Measurements from ENCODE around the gene DUSP2.

DNA sequence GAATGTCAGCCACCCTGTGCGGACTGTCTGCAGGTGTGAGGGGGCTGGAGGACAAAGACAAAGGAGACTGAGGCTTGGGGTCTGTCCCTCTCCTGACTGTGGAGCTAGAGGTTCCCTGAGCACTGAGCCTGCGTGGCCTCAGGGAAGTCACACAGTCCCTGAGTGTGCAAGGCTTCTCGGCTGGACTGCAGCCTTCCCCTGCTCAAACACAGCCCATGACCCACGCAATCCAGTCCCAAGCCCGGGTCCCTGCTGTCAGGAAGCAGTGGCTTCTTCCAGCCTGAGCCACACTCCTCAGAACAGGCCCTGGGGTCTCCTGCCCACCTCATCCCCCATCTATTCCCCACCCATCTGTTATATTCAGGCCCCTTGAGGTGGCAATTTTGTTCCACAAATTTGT is 9.6 kb downstream of the DUSP2 start:
- no peak for TF ChIP-seq POLR2AphosphoS5 (IDR thresholded peaks at IDR 0.05)
- TF ChIP-seq, protein P1, sequence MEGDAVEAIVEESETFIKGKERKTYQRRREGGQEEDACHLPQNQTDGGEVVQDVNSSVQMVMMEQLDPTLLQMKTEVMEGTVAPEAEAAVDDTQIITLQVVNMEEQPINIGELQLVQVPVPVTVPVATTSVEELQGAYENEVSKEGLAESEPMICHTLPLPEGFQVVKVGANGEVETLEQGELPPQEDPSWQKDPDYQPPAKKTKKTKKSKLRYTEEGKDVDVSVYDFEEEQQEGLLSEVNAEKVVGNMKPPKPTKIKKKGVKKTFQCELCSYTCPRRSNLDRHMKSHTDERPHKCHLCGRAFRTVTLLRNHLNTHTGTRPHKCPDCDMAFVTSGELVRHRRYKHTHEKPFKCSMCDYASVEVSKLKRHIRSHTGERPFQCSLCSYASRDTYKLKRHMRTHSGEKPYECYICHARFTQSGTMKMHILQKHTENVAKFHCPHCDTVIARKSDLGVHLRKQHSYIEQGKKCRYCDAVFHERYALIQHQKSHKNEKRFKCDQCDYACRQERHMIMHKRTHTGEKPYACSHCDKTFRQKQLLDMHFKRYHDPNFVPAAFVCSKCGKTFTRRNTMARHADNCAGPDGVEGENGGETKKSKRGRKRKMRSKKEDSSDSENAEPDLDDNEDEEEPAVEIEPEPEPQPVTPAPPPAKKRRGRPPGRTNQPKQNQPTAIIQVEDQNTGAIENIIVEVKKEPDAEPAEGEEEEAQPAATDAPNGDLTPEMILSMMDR (IDR thresholded peaks at IDR 0.05) = no peak
- no peak for TF ChIP-seq POLR2A (IDR thresholded peaks at IDR 0.05)
- TF ChIP-seq EP300 (IDR thresholded peaks at IDR 0.05) = no peak

Measured in sigmoid colon (tissue), 4 donors.